Fibroblast of villous mesenchyme (primary cell): ENCODE measurements around the gene NDFIP1. TPM values are rescaled to one million over a fixed set of nuclear protein-coding genes. Genes with fewer than 3 reads are reported as not detected.

Experiments used
- DNase-seq: peaks from one replicate; pipeline ENCODE4 v3.0.0-alpha.2; 2010; ENCODE audit warnings: low read depth
- H3K4me3 ChIP-seq: 2 replicates; pipeline ENCODE4 v1.5.1; 2011; ENCODE audit warnings: low read depth, mild to moderate bottlenecking, low read length
- CTCF ChIP-seq: IDR thresholded peaks from 2 replicates; pipeline ENCODE4 v1.5.1; 2012; ENCODE audit warnings: low read depth, mild to moderate bottlenecking, low read length; ENCODE audit not compliant: insufficient read depth
- total RNA-seq: library from RNA; depleted of rRNA; stranded (reverse); fragments of >200 nt; gene quantifications from 2 replicates; pipeline ENCODE4 v1.2.3, GENCODE V29; 2012

NDFIP1 gene
- total RNA-seq, 1 donor, result 92.0 TPM

GRCh38 chr5:142091012-142091411 lies 17.6 kb upstream of the NDFIP1 start:
- TF ChIP-seq CTCF, result no peak
- no peak overlapping the region for H3K4me3 ChIP-seq
- DNase-seq, result no peak

GRCh38 chr5:142091922-142092321 lies 16.7 kb upstream of the NDFIP1 start:
- TF ChIP-seq CTCF, result no peak
- DNase-seq, result no peak
- H3K4me3 ChIP-seq, result no peak overlapping the region

DNA sequence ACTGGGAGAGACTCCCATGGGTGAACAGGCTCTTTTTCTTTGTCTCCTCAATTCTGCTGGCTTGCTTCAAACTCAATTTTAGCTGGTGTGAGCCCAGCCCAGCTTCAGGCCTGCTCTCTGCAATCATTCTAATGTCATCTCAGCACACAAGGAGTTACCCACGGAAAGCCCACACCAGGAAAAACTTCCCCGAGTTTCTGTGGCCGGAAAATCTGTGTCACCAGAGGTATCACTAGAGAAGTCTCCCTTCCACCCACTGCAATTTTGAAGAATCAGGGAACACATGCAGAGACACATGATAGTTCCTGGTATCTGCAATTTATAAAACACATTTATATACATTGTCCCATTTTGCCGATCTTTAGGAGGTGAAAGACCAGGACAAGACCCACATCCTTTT lies 13.5 kb upstream of the NDFIP1 start:
- H3K4me3 ChIP-seq, result no peak overlapping the region
- no peak for DNase-seq
- TF ChIP-seq CTCF, result no peak

- DNase-seq, result no peak
- TF ChIP-seq CTCF, result no peak
- H3K4me3 ChIP-seq, result no peak overlapping the region
Measured at GRCh38 chr5:142095651-142096330, 12.8 kb upstream of the NDFIP1 start.

DNA sequence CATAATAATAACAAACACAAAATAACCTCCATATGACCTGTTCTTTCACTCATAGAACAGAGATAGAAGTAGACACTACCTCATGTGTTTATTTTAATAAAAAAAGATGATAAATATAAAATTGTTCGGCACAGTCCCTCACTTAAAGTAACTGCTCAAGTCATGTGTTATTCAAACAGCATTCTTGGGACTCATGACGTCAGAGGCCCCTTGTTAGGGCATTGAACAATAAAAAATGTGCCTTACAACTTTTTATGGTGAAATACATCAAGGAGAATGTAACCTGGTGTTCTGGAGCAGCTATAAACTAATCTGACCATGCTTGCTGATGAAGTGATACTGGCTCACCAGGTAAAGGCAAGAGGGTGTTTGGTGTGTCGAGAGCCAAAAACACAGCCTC lies 12.2 kb upstream of the NDFIP1 start:
- DNase-seq, result peak; percentile 11
- no peak overlapping the region for H3K4me3 ChIP-seq
- no peak for TF ChIP-seq CTCF

DNA sequence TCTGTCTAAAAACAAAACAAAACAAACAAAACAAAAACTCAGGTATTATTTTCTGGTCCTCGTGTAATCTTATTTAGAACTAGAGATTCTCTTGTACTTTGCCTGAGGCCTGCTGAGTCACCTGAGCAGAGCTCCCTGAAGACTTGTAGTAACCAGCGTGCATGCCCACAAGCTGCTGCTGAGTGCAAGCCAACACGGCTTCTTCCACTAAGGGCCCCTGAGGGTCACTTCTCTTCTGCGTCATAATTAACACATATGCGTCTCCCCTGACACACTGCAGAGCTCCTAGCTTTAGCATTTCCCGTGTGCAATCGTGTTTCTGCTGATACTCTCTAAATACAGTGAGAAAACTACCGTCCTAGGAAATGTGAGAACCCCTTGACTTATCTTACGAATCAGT lies 10.9 kb upstream of the NDFIP1 start:
- TF ChIP-seq CTCF, result no peak
- no peak overlapping the region for H3K4me3 ChIP-seq
- no peak for DNase-seq

GRCh38 chr5:142098275-142098674 lies 10.3 kb upstream of the NDFIP1 start:
- no peak overlapping the region for H3K4me3 ChIP-seq
- TF ChIP-seq CTCF, result no peak
- no peak for DNase-seq
